Aorta (tissue), 5 donors: ENCODE measurements around the gene RALGAPB. TPM values are rescaled to one million over a fixed set of nuclear protein-coding genes. Genes with fewer than 3 reads are reported as not detected.

ENCODE experiments used
- ATAC-seq: fragments of 200-7000 bp; cut with Tn5 transposase; one replicate; pipeline ENCODE4 v1.9.1; 2022; ENCODE audit warnings: moderate library complexity; ENCODE audit not compliant: low FRiP score
- DNase-seq, 2 donors: peaks; one replicate each; pipeline ENCODE4 v3.0.0-alpha.2; 2020
- H3K27ac ChIP-seq, 2 donors: one replicate each; pipeline ENCODE4 v1.5.1; 2013; ENCODE audit warnings: low read length in 2 of 2, mild to moderate bottlenecking in 2 of 2, moderate library complexity in 2 of 2, control low read depth in 1 of 2, inconsistent platforms in 1 of 2, low read depth in 1 of 2
- H3K27me3 ChIP-seq, 2 donors: one replicate each; pipeline ENCODE4 v1.6.1; 2013; ENCODE audit warnings: control low read depth in 1 of 2, low read length in 1 of 2, mild to moderate bottlenecking in 1 of 2, moderate library complexity in 1 of 2; ENCODE audit not compliant: insufficient read depth in 2 of 2, control insufficient read depth in 1 of 2
- H3K36me3 ChIP-seq, 2 donors: one replicate each; pipeline ENCODE4 v1.6.1; 2013; ENCODE audit warnings: control low read depth in 1 of 2, low read length in 1 of 2, mild to moderate bottlenecking in 1 of 2; ENCODE audit not compliant: insufficient read depth in 2 of 2, control insufficient read depth in 1 of 2
- H3K4me1 ChIP-seq, 2 donors: one replicate each; pipeline ENCODE4 v1.6.1; 2013; ENCODE audit warnings: low read length in 2 of 2, control low read depth in 1 of 2, mild to moderate bottlenecking in 1 of 2, moderate library complexity in 1 of 2; ENCODE audit not compliant: insufficient read depth in 2 of 2, control insufficient read depth in 1 of 2
- H3K4me3 ChIP-seq, 2 donors: one replicate each; pipeline ENCODE4 v1.5.1; 2013; ENCODE audit warnings: low read length in 2 of 2, control low read depth in 1 of 2, mild to moderate bottlenecking in 1 of 2
- H3K9me3 ChIP-seq: one replicate; pipeline ENCODE4 v1.6.1; 2013; ENCODE audit warnings: mild to moderate bottlenecking, low read length; ENCODE audit not compliant: control insufficient read depth
- WGBS, 2 donors: extraction: QIAGEN DNeasy Blood & Tissue Kit; methylation state at CpG; one replicate each; pipeline ENCODE4 v1.1.7; 2013; 5-methylcytosine and 5-hydroxymethylcytosine counted together
- intact Hi-C, 2 donors: fragments of 100-400 bp; cut with DNase I; formaldehyde crosslinking; loops; one replicate each; pipeline versions ENCODE4 v1.14.2 to v1.15.0; 2022
- polyA plus RNA-seq, 2 donors: library from polyadenylated mRNA; stranded (reverse); fragments of 200-250 nt; gene quantifications; one replicate each; pipeline ENCODE4 v1.2.3, GENCODE V29; 2013
- total RNA-seq, 2 donors: library from RNA; stranded (reverse); fragmentation: NEBNext Ultra II Directional; extraction: Animal tissue kit (Norgen Biotek cat#: 25700); gene quantifications; one replicate each; pipeline ENCODE4 v1.2.1, GENCODE V29; 2021
- donor health status: healthy with polysubstance abuse.
- donor health status: Bipolar disorder and iron deficiency.
- donor health status: DM: no; HTN: no; CAD: no.
- donor health status: DM: no; HTN: no; CAD: no.
- donor health status: DM: yes; HTN: yes; CAD: no.

Gene RALGAPB
- total and polyA plus RNA-seq, 4 donors: 5.9 to 41.3 (median 24.1) TPM

DNA sequence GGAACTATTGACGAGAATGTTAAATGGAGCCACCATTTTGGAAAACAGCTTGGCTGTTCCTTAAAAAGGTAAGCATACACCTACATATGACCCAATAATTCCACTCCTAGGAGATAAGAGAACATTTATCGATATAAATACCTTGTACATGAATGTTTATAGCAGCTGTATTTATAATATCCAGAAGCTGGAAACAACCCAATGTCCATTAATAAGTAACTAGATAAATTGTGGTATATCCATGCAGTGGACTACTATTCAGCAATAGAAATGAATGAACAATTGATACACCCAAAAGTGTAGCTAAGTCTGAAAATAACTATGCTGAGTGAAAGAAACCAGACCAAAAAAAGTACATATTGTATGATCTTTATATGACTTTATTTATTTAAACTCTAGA lies 66.1 kb downstream of the RALGAPB start:
- 96 to 97% methylated on average over 2 of the region's 2 CpGs for WGBS, 2 donors
- Histone ChIP-seq H3K4me3 (no peak overlapping the region), H3K27me3 (no peaks in the 10 kb centered on the region), H3K27ac (no peak overlapping the region), H3K4me1 (no peaks in the 10 kb centered on the region), H3K9me3 (no peaks in the 10 kb centered on the region), H3K36me3 (peaks cover 6 to 13% of the 10 kb centered on the region in 2 donors)
- intact Hi-C loops: no loop called here
- ATAC-seq (no peak), DNase-seq (no peak)

GRCh38 chr20:38543014-38543906 lies 70.6 kb downstream of the RALGAPB start:
- intact Hi-C loops: no loop called here
- ATAC-seq (no peak), DNase-seq (no peak)
- peaks cover 13 to 20% of the 10 kb centered on the region in 2 donors for H3K36me3 ChIP-seq
- H3K27ac ChIP-seq: no peak overlapping the region
- H3K4me3 ChIP-seq: no peak overlapping the region
- H3K4me1 ChIP-seq: no peaks in the 10 kb centered on the region
- no peaks in the 10 kb centered on the region for H3K27me3 ChIP-seq
- 76% methylated on average over 7 of the region's 7 CpGs for WGBS, 2 donors
- no peaks in the 10 kb centered on the region for H3K9me3 ChIP-seq

DNA sequence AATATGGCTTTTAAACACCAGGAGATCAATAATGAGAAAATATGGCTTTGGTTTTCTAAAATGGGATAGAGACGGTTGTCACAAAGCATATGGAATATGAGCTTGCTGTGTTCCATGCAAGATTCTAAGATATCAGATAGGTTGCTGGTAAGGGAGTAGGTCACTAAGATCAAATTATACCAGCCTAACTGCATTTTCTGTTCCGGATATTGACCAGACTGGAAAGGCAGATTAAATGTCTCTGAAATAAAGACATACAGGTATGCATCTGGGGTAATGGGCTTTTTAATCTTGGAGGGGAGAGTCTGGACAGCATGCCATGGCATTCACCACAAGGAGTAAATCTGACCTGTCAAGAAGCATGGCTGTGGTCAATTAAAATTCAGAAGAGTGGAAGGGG lies 73.1 kb downstream of the RALGAPB start:
- Histone ChIP-seq H3K36me3 (peaks cover 17 to 20% of the 10 kb centered on the region in 2 donors), H3K27me3 (no peaks in the 10 kb centered on the region)
- DNase-seq: no peak

DNA sequence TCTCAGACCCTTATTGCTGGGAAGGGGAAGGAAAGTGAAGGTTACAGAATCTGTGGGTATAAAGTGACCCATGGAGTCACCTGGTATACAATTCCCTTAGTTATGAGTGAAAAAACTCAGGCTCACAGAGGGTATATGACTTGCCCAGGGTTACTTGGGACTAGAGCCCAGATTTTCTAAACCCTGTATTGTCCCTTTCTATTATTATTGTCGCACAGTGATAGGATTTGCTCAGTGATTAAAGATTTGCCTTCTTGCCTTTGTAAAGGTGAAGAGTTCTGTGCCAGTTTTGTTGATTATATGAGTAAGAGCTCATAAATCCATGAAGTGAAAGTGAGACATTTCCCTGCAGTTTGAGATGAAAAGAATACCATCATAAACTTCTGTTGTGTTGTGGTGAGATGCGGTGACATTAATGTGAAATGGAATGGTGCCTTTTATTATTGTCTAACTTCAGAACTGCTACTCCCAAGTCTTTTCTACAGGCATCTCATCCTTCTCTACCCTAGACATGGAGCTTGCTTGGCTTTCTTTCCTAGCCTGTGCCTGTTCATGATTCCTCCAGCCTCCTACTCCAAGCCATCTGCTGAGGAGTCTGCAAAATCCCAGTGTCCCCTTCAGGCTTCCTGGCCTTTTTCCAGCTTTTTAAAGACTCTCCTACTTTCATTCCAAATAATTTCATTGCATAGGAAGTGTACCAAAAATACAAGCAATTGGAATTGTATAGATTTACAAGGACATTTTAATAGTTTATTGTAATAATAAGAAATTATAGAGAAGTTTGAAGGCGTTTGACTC lies 74.8 kb downstream of the RALGAPB start:
- no peak overlapping the region for H3K27ac ChIP-seq
- WGBS, 2 donors: 91 to 94% methylated on average over 3 of the region's 3 CpGs
- H3K36me3 ChIP-seq: peaks cover 13 to 25% of the 10 kb centered on the region in 2 donors
- H3K4me3 ChIP-seq: no peak overlapping the region
- H3K9me3 ChIP-seq: no peaks in the 10 kb centered on the region
- no peak for ATAC-seq
- intact Hi-C loops: no loop called here
- H3K27me3 ChIP-seq: no peaks in the 10 kb centered on the region
- no peak for DNase-seq
- H3K4me1 ChIP-seq: no peaks in the 10 kb centered on the region

More for the DNA sequence above, 73.1 kb downstream of the RALGAPB start:
- no peaks in the 10 kb centered on the region for H3K4me1 ChIP-seq
- no peak overlapping the region for H3K27ac ChIP-seq
- ATAC-seq: no peak
- no peaks in the 10 kb centered on the region for H3K9me3 ChIP-seq
- intact Hi-C loops: no loop called here
- 95 to 98% methylated on average over 2 of the region's 2 CpGs for WGBS, 2 donors
- H3K4me3 ChIP-seq: no peak overlapping the region

GRCh38 chr20:38548356-38549083 lies 75.9 kb downstream of the RALGAPB start:
- ATAC-seq: no peak
- H3K9me3 ChIP-seq: no peaks in the 10 kb centered on the region

GRCh38 chr20:38550274-38550673 lies 77.6 kb downstream of the RALGAPB start:
- Histone ChIP-seq H3K27ac (no peak overlapping the region), H3K4me1 (no peaks in the 10 kb centered on the region), H3K36me3 (peaks cover 14 to 27% of the 10 kb centered on the region in 2 donors), H3K4me3 (no peak overlapping the region), H3K27me3 (no peaks in the 10 kb centered on the region), H3K9me3 (no peaks in the 10 kb centered on the region)
- intact Hi-C loops: no loop called here
- ATAC-seq (no peak), DNase-seq (no peak)
- 94 to 97% methylated on average over 1 of the region's 1 CpG for WGBS, 2 donors

More at GRCh38 chr20:38548356-38549083, 75.9 kb downstream of the RALGAPB start:
- Histone ChIP-seq H3K36me3 (peaks cover 14 to 27% of the 10 kb centered on the region in 2 donors), H3K27ac (no peak overlapping the region), H3K4me1 (no peaks in the 10 kb centered on the region), H3K4me3 (no peak overlapping the region), H3K27me3 (no peaks in the 10 kb centered on the region)
- DNase-seq: no peak
- intact Hi-C loops: no loop called here
- WGBS, 2 donors: 95 to 96% methylated on average over 3 of the region's 3 CpGs

DNA sequence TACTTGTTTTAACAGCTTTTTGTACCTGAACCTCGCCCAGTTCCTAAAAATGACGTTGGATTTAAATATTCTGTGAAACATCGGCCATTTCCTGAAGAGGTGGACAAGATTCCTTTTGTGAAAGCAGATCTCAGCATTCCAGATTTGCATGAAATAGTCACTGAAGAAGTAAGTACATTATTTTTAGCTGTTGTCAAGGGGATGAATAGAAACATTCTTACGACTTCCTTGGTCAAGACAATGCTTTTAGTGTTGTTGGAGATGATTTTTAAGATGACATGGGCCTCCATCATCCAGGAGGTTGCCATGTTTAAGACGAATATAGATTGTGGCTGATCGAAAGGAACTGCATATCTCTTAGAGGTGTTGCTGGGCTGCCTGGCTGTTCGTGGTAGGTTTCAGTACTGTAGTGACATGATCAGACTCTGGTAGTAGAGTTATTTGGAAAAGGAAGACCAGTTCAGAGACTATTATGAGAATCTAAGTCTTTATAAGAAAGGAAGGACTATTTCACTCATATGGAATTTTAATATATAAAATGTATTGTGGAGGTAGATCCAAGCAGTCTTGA lies 78.5 kb downstream of the RALGAPB start:
- no peaks in the 10 kb centered on the region for H3K27me3 ChIP-seq
- H3K9me3 ChIP-seq: no peaks in the 10 kb centered on the region
- WGBS, 2 donors: 91 to 93% methylated on average over 7 of the region's 7 CpGs

DNA sequence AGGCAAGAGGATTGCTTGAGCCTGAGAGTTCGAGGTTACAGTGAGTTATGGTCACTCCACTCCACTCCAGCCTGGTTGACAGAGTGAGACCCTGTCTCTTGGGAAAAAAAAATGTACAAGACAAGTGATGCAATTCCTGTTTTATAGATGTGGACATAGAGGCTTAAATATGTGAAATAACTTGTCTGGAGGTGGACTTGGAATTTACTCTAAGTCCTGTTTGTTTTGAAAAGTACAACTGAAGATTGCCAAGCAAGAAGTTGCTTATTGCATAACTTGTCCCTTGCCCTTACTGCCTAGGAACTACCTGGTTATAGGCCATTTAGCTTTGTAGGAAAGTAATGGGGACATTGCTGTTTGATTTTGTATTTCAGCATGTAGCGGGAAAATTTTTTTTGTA lies 82.3 kb downstream of the RALGAPB start:
- Histone ChIP-seq H3K4me3 (no peak overlapping the region), H3K27me3 (no peaks in the 10 kb centered on the region), H3K9me3 (no peaks in the 10 kb centered on the region), H3K4me1 (no peaks in the 10 kb centered on the region), H3K27ac (no peak overlapping the region), H3K36me3 (peaks cover 7 to 21% of the 10 kb centered on the region in 2 donors)
- DNase-seq (no peak), ATAC-seq (no peak)
- 96 to 100% methylated on average over 2 of the region's 2 CpGs for WGBS, 2 donors
- intact Hi-C loops: no loop called here

More for the DNA sequence above, 78.5 kb downstream of the RALGAPB start:
- ATAC-seq (no peak), DNase-seq (no peak)
- Histone ChIP-seq H3K4me3 (no peak overlapping the region), H3K4me1 (no peaks in the 10 kb centered on the region), H3K36me3 (peaks cover 11 to 26% of the 10 kb centered on the region in 2 donors), H3K27ac (no peak overlapping the region)
- intact Hi-C loops: no loop called here
